ENCODE measurements around the gene HSD11B1L.

DNA sequence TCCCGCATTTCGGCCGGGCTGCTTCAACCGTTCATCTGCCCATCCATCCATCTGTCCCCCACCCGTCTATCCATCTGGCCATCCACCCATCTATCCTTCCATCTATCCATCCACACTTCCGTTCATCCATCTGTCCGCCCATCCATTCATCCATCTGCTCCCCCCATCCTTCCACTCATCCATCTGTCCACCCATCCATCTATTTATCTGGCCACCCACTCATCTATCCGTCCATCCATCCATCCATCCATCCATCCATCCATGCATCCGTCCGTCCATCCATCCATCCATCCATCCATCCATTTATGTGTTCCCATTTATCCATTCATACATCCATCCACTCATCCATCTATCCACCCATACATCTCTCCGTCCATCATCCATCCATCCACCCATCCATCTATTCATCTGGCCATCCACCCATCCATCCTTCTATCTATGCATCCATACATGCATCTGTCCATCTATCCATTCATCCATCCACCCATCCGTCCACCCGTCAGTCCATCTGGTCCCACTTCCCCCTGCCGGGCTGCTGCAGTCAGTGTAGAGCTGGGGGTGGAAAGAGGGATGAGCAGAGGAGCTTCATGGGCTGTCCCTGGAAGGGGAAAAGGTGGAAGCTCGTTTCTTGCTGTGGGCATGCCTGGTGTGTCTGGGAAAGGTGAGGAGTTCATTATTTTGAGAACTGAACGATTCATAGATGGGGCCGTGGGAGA, 722 bp downstream of the HSD11B1L start:
- TF ChIP-seq EZH2 (IDR thresholded peaks at IDR 0.05; ENCODE audit: insufficient read depth, low read length): no peak
- TF ChIP-seq, protein P1, sequence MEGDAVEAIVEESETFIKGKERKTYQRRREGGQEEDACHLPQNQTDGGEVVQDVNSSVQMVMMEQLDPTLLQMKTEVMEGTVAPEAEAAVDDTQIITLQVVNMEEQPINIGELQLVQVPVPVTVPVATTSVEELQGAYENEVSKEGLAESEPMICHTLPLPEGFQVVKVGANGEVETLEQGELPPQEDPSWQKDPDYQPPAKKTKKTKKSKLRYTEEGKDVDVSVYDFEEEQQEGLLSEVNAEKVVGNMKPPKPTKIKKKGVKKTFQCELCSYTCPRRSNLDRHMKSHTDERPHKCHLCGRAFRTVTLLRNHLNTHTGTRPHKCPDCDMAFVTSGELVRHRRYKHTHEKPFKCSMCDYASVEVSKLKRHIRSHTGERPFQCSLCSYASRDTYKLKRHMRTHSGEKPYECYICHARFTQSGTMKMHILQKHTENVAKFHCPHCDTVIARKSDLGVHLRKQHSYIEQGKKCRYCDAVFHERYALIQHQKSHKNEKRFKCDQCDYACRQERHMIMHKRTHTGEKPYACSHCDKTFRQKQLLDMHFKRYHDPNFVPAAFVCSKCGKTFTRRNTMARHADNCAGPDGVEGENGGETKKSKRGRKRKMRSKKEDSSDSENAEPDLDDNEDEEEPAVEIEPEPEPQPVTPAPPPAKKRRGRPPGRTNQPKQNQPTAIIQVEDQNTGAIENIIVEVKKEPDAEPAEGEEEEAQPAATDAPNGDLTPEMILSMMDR (IDR thresholded peaks at IDR 0.05; ENCODE audit: insufficient read depth, low read depth, low read length): no peak

Measured in astrocyte (in vitro differentiated cells and primary cell).